NCI-H345 treated with DMSO at 0.1 percent for 48 hours (cell line): Measurements from ENCODE around the gene NFIX.

Experiments used
- DNase-seq: peaks from one replicate; lab custom pipeline; 2025; ENCODE audit not compliant: unreplicated experiment; lab: John Stamatoyannopoulos, UW

NFIX gene

DNA sequence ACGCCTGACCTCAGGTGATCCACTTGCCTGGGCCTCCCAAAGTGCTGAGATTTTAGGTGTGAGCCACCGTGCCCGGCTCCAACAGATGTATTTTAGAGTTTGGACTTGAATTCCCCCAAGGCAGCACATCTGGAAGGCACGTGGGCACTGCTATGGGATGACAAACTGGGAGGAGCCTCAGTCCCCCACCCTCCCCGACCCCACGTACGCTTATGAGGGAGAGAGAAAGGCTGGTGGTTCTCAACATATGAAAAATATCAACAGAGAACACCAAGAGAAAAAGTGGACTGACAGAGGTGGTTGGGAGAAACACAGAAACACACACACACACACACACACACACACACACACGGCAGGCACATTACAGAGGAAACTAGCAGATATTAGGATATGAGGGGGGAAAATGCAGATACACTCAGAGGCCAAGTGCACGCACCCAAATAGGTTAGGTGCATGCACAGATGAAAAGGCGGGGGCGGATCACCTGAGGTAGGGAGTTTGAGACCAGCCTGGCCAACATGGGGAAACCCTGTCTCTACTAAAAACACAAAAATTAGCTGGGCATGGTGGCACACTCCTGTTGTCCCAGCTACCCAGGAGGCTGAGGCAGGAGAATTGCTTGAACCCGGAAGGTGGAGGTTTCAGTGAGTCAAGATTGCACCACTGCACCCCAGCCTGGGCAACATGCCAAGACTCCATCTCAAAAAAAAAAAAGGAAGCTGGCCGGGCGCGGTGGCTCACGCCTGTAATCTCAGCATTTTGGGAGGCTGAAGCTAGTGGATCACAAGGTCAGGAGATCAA is 151.7 kb downstream of the NFIX start:
- DNase-seq: no peak
